Aorta (tissue), 5 donors: Measurements from ENCODE around the gene ACSF3. TPM values are rescaled to one million over a fixed set of nuclear protein-coding genes. Genes with fewer than 3 reads are reported as not detected.

Experiments
- ATAC-seq: fragments of 200-7000 bp; cut with Tn5 transposase; one replicate; pipeline ENCODE4 v1.9.1; 2022; ENCODE audit warnings: moderate library complexity; ENCODE audit not compliant: low FRiP score
- DNase-seq, 2 donors: peaks; one replicate each; pipeline ENCODE4 v3.0.0-alpha.2; 2020
- H3K27ac ChIP-seq, 2 donors: one replicate each; pipeline ENCODE4 v1.5.1; 2013; ENCODE audit warnings: low read length in 2 of 2, mild to moderate bottlenecking in 2 of 2, moderate library complexity in 2 of 2, control low read depth in 1 of 2, inconsistent platforms in 1 of 2, low read depth in 1 of 2
- H3K27me3 ChIP-seq, 2 donors: one replicate each; pipeline ENCODE4 v1.6.1; 2013; ENCODE audit warnings: control low read depth in 1 of 2, low read length in 1 of 2, mild to moderate bottlenecking in 1 of 2, moderate library complexity in 1 of 2; ENCODE audit not compliant: insufficient read depth in 2 of 2, control insufficient read depth in 1 of 2
- H3K36me3 ChIP-seq, 2 donors: one replicate each; pipeline ENCODE4 v1.6.1; 2013; ENCODE audit warnings: control low read depth in 1 of 2, low read length in 1 of 2, mild to moderate bottlenecking in 1 of 2; ENCODE audit not compliant: insufficient read depth in 2 of 2, control insufficient read depth in 1 of 2
- H3K4me1 ChIP-seq, 2 donors: one replicate each; pipeline ENCODE4 v1.6.1; 2013; ENCODE audit warnings: low read length in 2 of 2, control low read depth in 1 of 2, mild to moderate bottlenecking in 1 of 2, moderate library complexity in 1 of 2; ENCODE audit not compliant: insufficient read depth in 2 of 2, control insufficient read depth in 1 of 2
- H3K4me3 ChIP-seq, 2 donors: one replicate each; pipeline ENCODE4 v1.5.1; 2013; ENCODE audit warnings: low read length in 2 of 2, control low read depth in 1 of 2, mild to moderate bottlenecking in 1 of 2
- H3K9me3 ChIP-seq: one replicate; pipeline ENCODE4 v1.6.1; 2013; ENCODE audit warnings: mild to moderate bottlenecking, low read length; ENCODE audit not compliant: control insufficient read depth
- WGBS, 2 donors: extraction: QIAGEN DNeasy Blood & Tissue Kit; methylation state at CpG; one replicate each; pipeline ENCODE4 v1.1.7; 2013; 5-methylcytosine and 5-hydroxymethylcytosine counted together
- intact Hi-C, 2 donors: fragments of 100-400 bp; cut with DNase I; formaldehyde crosslinking; loops; one replicate each; pipeline versions ENCODE4 v1.14.2 to v1.15.0; 2022
- polyA plus RNA-seq, 2 donors: library from polyadenylated mRNA; stranded (reverse); fragments of 200-250 nt; gene quantifications; one replicate each; pipeline ENCODE4 v1.2.3, GENCODE V29; 2013
- total RNA-seq, 2 donors: library from RNA; stranded (reverse); fragmentation: NEBNext Ultra II Directional; extraction: Animal tissue kit (Norgen Biotek cat#: 25700); gene quantifications; one replicate each; pipeline ENCODE4 v1.2.1, GENCODE V29; 2021
- donor health status: healthy with polysubstance abuse.
- donor health status: Bipolar disorder and iron deficiency.
- donor health status: DM: no; HTN: no; CAD: no.
- donor health status: DM: no; HTN: no; CAD: no.
- donor health status: DM: yes; HTN: yes; CAD: no.

ACSF3 gene
- total and polyA plus RNA-seq, 4 donors, result 19.3 to 48.4 (median 26.6) TPM

- 63 to 73% methylated on average over 37 to 38 of the region's 38 CpGs for whole genome bisulfite sequencing, 2 donors
- H3K4me3 ChIP-seq, result no peak overlapping the region
- DNase-seq, result peak; percentile 49 to 77
- H3K27me3 ChIP-seq, result no peaks in the 10 kb centered on the region
- H3K27ac ChIP-seq, result no peak overlapping the region
- ATAC-seq, result no peak
- H3K9me3 ChIP-seq, result no peaks in the 10 kb centered on the region
- intact Hi-C loops, result no loop called here
- H3K36me3 ChIP-seq, result no peaks in the 10 kb centered on the region
- H3K4me1 ChIP-seq, result no peaks in the 10 kb centered on the region
These were observed 100.1 kb downstream of the ACSF3 start for GRCh38 chr16:89193576-89194293.

- intact Hi-C loops, result no loop called here
- no peak for ATAC-seq
These were observed 101.0 kb downstream of the ACSF3 start for GRCh38 chr16:89194340-89195311.

GRCh38 chr16:89195521-89196171 is 102.0 kb downstream of the ACSF3 start:
- ATAC-seq, result no peak
- Histone ChIP-seq H3K27me3 (no peaks in the 10 kb centered on the region), H3K27ac (no peak overlapping the region), H3K36me3 (no peaks in the 10 kb centered on the region), H3K9me3 (no peaks in the 10 kb centered on the region), H3K4me1 (no peaks in the 10 kb centered on the region), H3K4me3 (no peak overlapping the region)
- intact Hi-C loops, result no loop called here
- DNase-seq, result peak; percentile 42 to 72
- 84 to 91% methylated on average over 21 of the region's 21 CpGs for WGBS, 2 donors

More at GRCh38 chr16:89194340-89195311, 101.0 kb downstream of the ACSF3 start:
- Histone ChIP-seq H3K9me3 (no peaks in the 10 kb centered on the region), H3K36me3 (no peaks in the 10 kb centered on the region), H3K4me1 (no peaks in the 10 kb centered on the region), H3K4me3 (no peak overlapping the region), H3K27me3 (no peaks in the 10 kb centered on the region), H3K27ac (no peak overlapping the region)
- peak; percentile 49 to 73 for DNase-seq
- WGBS, 2 donors, result 87 to 91% methylated on average over 45 of the region's 45 CpGs

GRCh38 chr16:89197033-89197632 is 103.5 kb downstream of the ACSF3 start:
- Histone ChIP-seq H3K36me3 (no peaks in the 10 kb centered on the region), H3K27me3 (no peaks in the 10 kb centered on the region), H3K4me3 (no peak overlapping the region), H3K9me3 (no peaks in the 10 kb centered on the region), H3K27ac (no peak overlapping the region), H3K4me1 (no peaks in the 10 kb centered on the region)
- DNase-seq (peak in 1 of 2 donors; percentile 41), ATAC-seq (no peak)
- 85 to 86% methylated on average over 13 of the region's 13 CpGs for WGBS, 2 donors
- intact Hi-C loops, result no loop called here

- Histone ChIP-seq H3K4me3 (no peak overlapping the region), H3K4me1 (no peaks in the 10 kb centered on the region), H3K27me3 (no peaks in the 10 kb centered on the region), H3K9me3 (no peaks in the 10 kb centered on the region), H3K36me3 (no peaks in the 10 kb centered on the region), H3K27ac (no peak overlapping the region)
- WGBS, 2 donors, result 84 to 88% methylated on average over 26 of the region's 26 CpGs
- ATAC-seq (no peak), DNase-seq (peak; percentile 37 to 70)
- intact Hi-C loops, result no loop called here
These were observed 104.2 kb downstream of the ACSF3 start for GRCh38 chr16:89197633-89198416.

- H3K27me3 ChIP-seq, result no peaks in the 10 kb centered on the region
- intact Hi-C loops, result no loop called here
- H3K4me1 ChIP-seq, result no peaks in the 10 kb centered on the region
- 82 to 87% methylated on average over 28 of the region's 28 CpGs for WGBS, 2 donors
- H3K36me3 ChIP-seq, result no peaks in the 10 kb centered on the region
- DNase-seq, result peak in 1 of 2 donors; percentile 37
- no peak for ATAC-seq
- no peak overlapping the region for H3K27ac ChIP-seq
- no peak overlapping the region for H3K4me3 ChIP-seq
- no peaks in the 10 kb centered on the region for H3K9me3 ChIP-seq
These were observed 105.0 kb downstream of the ACSF3 start for GRCh38 chr16:89198417-89199240.

- H3K9me3 ChIP-seq, result no peaks in the 10 kb centered on the region
- H3K36me3 ChIP-seq, result no peaks in the 10 kb centered on the region
- H3K4me3 ChIP-seq, result no peak overlapping the region
- H3K27me3 ChIP-seq, result no peaks in the 10 kb centered on the region
- intact Hi-C loops, result no loop called here
- DNase-seq, result peak; percentile 37 to 75
- no peak for ATAC-seq
- WGBS, 2 donors, result 72 to 76% methylated on average over 22 of the region's 22 CpGs
- H3K27ac ChIP-seq, result no peak overlapping the region
- H3K4me1 ChIP-seq, result no peaks in the 10 kb centered on the region
These were observed 105.8 kb downstream of the ACSF3 start for GRCh38 chr16:89199241-89200123.
